Esophagus (tissue), 2 donors: ENCODE measurements around the gene GDF7. TPM values are rescaled to one million over a fixed set of nuclear protein-coding genes. Genes with fewer than 3 reads are reported as not detected.

Experiments used
- H3K27ac ChIP-seq, 2 donors: one replicate each; pipeline ENCODE4 v1.5.1; 2013; ENCODE audit warnings: low read depth in 2 of 2, mild to moderate bottlenecking in 2 of 2, inconsistent platforms in 1 of 2, low read length in 1 of 2, moderate library complexity in 1 of 2
- H3K27me3 ChIP-seq, 2 donors: one replicate each; pipeline ENCODE4 v1.6.1; 2013; ENCODE audit warnings: low read length in 2 of 2, control low read depth in 1 of 2, mild to moderate bottlenecking in 1 of 2; ENCODE audit not compliant: insufficient read depth in 2 of 2, control insufficient read depth in 1 of 2
- H3K36me3 ChIP-seq, 2 donors: one replicate each; pipeline ENCODE4 v1.6.1; 2013; ENCODE audit warnings: low read length in 1 of 2; ENCODE audit not compliant: control insufficient read depth in 2 of 2, insufficient read depth in 2 of 2
- H3K4me1 ChIP-seq, 2 donors: one replicate each; pipeline ENCODE4 v1.6.1; 2013; ENCODE audit warnings: low read length in 1 of 2; ENCODE audit not compliant: control insufficient read depth in 2 of 2, insufficient read depth in 2 of 2
- H3K4me3 ChIP-seq, 2 donors: one replicate each; pipeline ENCODE4 v1.5.1; 2013; ENCODE audit warnings: low read length in 2 of 2, mild to moderate bottlenecking in 2 of 2, low read depth in 1 of 2, moderate library complexity in 1 of 2
- H3K9me3 ChIP-seq, 2 donors: one replicate each; pipeline ENCODE4 v1.6.1; 2013; ENCODE audit warnings: mild to moderate bottlenecking in 2 of 2, low read depth in 1 of 2, low read length in 1 of 2, moderate library complexity in 1 of 2; ENCODE audit not compliant: control insufficient read depth in 2 of 2, insufficient read depth in 1 of 2
- WGBS, 2 donors: extraction: QIAGEN DNeasy Blood & Tissue Kit; methylation state at CpG; one replicate each; pipeline ENCODE4 v1.1.7; 2013; 5-methylcytosine and 5-hydroxymethylcytosine counted together
- polyA plus RNA-seq, 2 donors: library from polyadenylated mRNA; stranded (reverse); fragments of 200-250 nt; gene quantifications; one replicate each; pipeline ENCODE4 v1.2.3, GENCODE V29; 2013
- donor health status: healthy with polysubstance abuse.
- donor health status: Bipolar disorder and iron deficiency.

GDF7 gene
- polyA plus RNA-seq, 2 donors, result 0.56 to 0.59 TPM

DNA sequence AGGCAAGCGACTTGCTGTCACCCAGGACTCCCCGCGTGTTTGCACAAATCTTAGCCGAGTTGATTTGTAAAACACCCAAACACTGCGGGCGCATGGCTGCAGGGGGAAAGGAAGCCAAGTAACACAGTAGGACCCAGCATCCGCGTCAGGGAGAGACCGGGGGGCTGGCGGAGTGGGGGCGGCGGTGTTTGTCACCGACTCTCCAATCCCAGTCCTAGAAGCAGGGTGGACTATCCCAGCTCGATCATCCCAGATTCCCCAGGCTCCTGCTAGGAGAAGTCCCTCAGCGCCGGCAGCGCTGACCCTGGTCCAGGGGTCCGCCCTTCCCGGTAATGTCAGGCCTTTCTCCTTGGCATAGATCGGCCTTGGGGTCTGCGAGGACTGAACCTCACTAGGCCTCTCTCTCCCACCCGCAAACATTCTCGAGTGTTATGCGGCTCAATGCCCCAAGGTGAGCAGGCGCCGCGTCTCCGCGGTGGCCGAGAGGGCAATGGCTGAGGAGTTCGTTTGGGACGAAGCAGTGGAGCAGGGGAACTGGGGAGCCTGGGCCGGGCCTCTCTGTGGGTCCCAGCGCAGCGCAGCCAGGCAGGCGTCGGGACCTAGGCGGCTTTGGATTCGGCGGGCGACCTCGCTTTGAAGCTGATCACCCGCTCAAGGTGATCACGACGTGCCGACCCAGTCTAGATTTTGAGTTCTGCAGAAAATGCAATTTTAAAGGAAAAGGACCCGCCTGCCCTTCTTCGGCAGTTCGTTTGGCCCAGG is 1.5 kb upstream of the GDF7 start:
- 8 to 9% methylated on average over 49 of the region's 49 CpGs for WGBS, 2 donors
- peaks cover 7 to 19% of the 10 kb centered on the region in 2 donors for H3K4me1 ChIP-seq
- H3K27ac ChIP-seq, result no peak overlapping the region
- H3K27me3 ChIP-seq, result peaks cover 0 to 14% of the 10 kb centered on the region in 2 donors
- H3K36me3 ChIP-seq, result no peaks in the 10 kb centered on the region
- H3K4me3 ChIP-seq, result peak overlapping the region; percentile 51 to 63
- H3K9me3 ChIP-seq, result peaks cover 3 to 6% of the 10 kb centered on the region in 2 donors

DNA sequence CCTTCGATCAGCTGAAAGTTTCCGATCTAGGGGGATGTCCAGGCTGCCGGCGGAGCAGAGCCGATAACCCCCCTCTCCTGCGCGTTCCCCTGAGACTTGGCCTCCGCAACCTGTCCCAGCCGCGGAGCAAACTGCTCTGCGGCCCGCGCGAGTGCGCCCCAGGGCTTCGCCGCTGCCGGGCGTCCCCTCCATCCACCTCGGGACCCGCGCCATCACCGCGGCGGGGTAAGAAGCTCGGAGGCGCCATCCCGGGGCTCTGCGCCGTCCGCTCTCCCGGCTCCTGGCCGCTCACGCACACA is 990 bp upstream of the GDF7 start:
- Histone ChIP-seq H3K9me3 (peaks cover 6% of the 10 kb centered on the region in 2 donors), H3K4me1 (peaks cover 7 to 21% of the 10 kb centered on the region in 2 donors), H3K36me3 (no peaks in the 10 kb centered on the region), H3K4me3 (peak overlapping the region; percentile 51 to 63), H3K27me3 (peaks cover 0 to 18% of the 10 kb centered on the region in 2 donors), H3K27ac (peak overlapping the region in 1 of 2 donors; percentile 36)
- WGBS, 2 donors, result 1 to 2% methylated on average over 33 to 34 of the region's 34 CpGs

- H3K27me3 ChIP-seq, result peaks cover 0 to 26% of the 10 kb centered on the region in 2 donors
- H3K4me3 ChIP-seq, result peak overlapping the region; percentile 52 to 63
- peak overlapping the region in 1 of 2 donors; percentile 34 for H3K27ac ChIP-seq
- H3K36me3 ChIP-seq, result no peaks in the 10 kb centered on the region
- WGBS, 2 donors, result 1% methylated on average over 29 to 62 of the region's 62 CpGs
- peaks cover 6 to 9% of the 10 kb centered on the region in 2 donors for H3K9me3 ChIP-seq
- H3K4me1 ChIP-seq, result peaks cover 7 to 25% of the 10 kb centered on the region in 2 donors
These were observed 197 bp downstream of the GDF7 start for GRCh38 chr2:20667151-20667530.

- Histone ChIP-seq H3K4me1 (peaks cover 7 to 25% of the 10 kb centered on the region in 2 donors), H3K4me3 (peak overlapping the region; percentile 52 to 63), H3K27ac (peak overlapping the region; percentile 17 to 34), H3K9me3 (peaks cover 6 to 9% of the 10 kb centered on the region in 2 donors), H3K27me3 (peaks cover 0 to 28% of the 10 kb centered on the region in 2 donors), H3K36me3 (no peaks in the 10 kb centered on the region)
- WGBS, 2 donors, result 31 to 39% methylated on average over 27 to 39 of the region's 39 CpGs
These were observed 822 bp downstream of the GDF7 start for GRCh38 chr2:20667531-20668401.

DNA sequence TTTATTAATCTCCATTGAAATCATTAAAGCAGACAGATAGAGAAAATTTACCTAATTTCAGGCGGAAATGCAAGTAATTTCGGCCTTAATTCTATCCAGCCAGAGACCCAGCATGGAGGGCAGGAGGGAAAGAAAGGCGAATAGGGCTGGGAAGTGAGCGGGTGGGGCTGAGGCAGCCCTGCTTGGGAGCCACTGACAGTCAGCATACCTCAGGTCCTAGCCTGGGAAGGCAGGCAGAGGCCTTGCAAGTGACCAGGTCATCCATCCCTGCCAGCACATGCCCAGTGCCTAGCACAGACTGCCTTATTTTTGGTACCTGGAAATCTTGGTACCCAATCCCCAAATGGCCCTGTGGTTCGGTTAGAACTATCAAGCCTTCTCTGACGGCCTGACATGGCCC is 1.5 kb downstream of the GDF7 start:
- 91 to 92% methylated on average over 6 of the region's 6 CpGs for WGBS, 2 donors
- Histone ChIP-seq H3K27ac (no peak overlapping the region), H3K9me3 (peaks cover 6 to 9% of the 10 kb centered on the region in 2 donors), H3K4me3 (peak overlapping the region in 1 of 2 donors; percentile 63), H3K36me3 (no peaks in the 10 kb centered on the region), H3K4me1 (peaks cover 7 to 25% of the 10 kb centered on the region in 2 donors), H3K27me3 (peaks cover 0 to 28% of the 10 kb centered on the region in 2 donors)

GRCh38 chr2:20668871-20669475 is 2.0 kb downstream of the GDF7 start:
- Histone ChIP-seq H3K4me1 (peaks cover 7 to 23% of the 10 kb centered on the region in 2 donors), H3K27ac (no peak overlapping the region), H3K9me3 (peaks cover 6 to 9% of the 10 kb centered on the region in 2 donors), H3K27me3 (peaks cover 0 to 28% of the 10 kb centered on the region in 2 donors), H3K4me3 (no peak overlapping the region), H3K36me3 (no peaks in the 10 kb centered on the region)
- 65 to 76% methylated on average over 8 of the region's 8 CpGs for WGBS, 2 donors

GRCh38 chr2:20669562-20670314 is 2.8 kb downstream of the GDF7 start:
- Histone ChIP-seq H3K4me3 (no peak overlapping the region), H3K9me3 (peaks cover 6 to 9% of the 10 kb centered on the region in 2 donors), H3K4me1 (peaks cover 7 to 23% of the 10 kb centered on the region in 2 donors), H3K36me3 (no peaks in the 10 kb centered on the region), H3K27ac (no peak overlapping the region), H3K27me3 (peaks cover 0 to 28% of the 10 kb centered on the region in 2 donors)
- WGBS, 2 donors, result 29 to 50% methylated on average over 45 of the region's 45 CpGs

DNA sequence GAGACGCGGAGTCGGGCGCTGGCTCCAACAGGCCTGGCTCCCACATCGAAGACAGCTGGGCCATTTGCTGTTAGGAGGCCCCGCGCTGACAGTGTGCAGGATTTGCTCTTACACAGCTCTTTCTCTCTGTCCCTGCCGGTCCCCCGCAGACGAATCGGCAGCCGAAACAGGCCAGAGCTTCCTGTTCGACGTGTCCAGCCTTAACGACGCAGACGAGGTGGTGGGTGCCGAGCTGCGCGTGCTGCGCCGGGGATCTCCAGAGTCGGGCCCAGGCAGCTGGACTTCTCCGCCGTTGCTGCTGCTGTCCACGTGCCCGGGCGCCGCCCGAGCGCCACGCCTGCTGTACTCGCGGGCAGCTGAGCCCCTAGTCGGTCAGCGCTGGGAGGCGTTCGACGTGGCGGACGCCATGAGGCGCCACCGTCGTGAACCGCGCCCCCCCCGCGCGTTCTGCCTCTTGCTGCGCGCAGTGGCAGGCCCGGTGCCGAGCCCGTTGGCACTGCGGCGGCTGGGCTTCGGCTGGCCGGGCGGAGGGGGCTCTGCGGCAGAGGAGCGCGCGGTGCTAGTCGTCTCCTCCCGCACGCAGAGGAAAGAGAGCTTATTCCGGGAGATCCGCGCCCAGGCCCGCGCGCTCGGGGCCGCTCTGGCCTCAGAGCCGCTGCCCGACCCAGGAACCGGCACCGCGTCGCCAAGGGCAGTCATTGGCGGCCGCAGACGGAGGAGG is 3.5 kb downstream of the GDF7 start:
- Histone ChIP-seq H3K27ac (no peak overlapping the region), H3K4me3 (peak overlapping the region; percentile 8 to 10), H3K27me3 (peaks cover 0 to 27% of the 10 kb centered on the region in 2 donors), H3K4me1 (peaks cover 2 to 21% of the 10 kb centered on the region in 2 donors), H3K9me3 (peaks cover 6 to 9% of the 10 kb centered on the region in 2 donors), H3K36me3 (no peaks in the 10 kb centered on the region)
- 16 to 17% methylated on average over 83 of the region's 83 CpGs for WGBS, 2 donors
